HL-60 (cell line): ENCODE measurements around the gene LDHB.

Experiments used
- DNase-seq, 2 experiments: peaks; one replicate each; pipeline ENCODE4 v3.0.0-alpha.2; 2010 to 2020; ENCODE audit warnings: low read depth in 1 of 2, low spot score in 1 of 2
- H3K27ac ChIP-seq: fragments of 250-450 bp; sonication (Bioruptor Pico); replicated peaks from 2 replicates; pipeline ENCODE4 v1.5.1; 2020; ENCODE audit warnings: mild to moderate bottlenecking, moderate library complexity
- H3K27me3 ChIP-seq: fragments of 250-450 bp; sonication (Bioruptor Pico); 2 replicates; pipeline ENCODE4 v1.5.1; 2021; ENCODE audit warnings: mild to moderate bottlenecking, moderate library complexity; ENCODE audit not compliant: insufficient read depth, poor library complexity, severe bottlenecking
- H3K4me3 ChIP-seq: replicated peaks from 2 replicates; pipeline ENCODE4 v1.5.1; 2011; ENCODE audit warnings: mild to moderate bottlenecking, control low read depth, low read length; ENCODE audit not compliant: insufficient read depth
- CTCF ChIP-seq: IDR thresholded peaks from one replicate; pipeline ENCODE4 v1.5.1; 2011; ENCODE audit warnings: low read length, control low read depth, inconsistent platforms; ENCODE audit not compliant: insufficient read depth
- GABPA ChIP-seq: IDR thresholded peaks from 2 replicates; pipeline ENCODE4 v1.6.1; 2012; ENCODE audit warnings: low read depth
- POLR2AphosphoS5 ChIP-seq: IDR thresholded peaks from 2 replicates; pipeline ENCODE4 v1.6.1; 2012; ENCODE audit warnings: low read depth
- REST ChIP-seq: IDR thresholded peaks from 2 replicates; pipeline ENCODE4 v1.6.1; 2012; ENCODE audit warnings: low read depth; ENCODE audit not compliant: insufficient replicate concordance
- SPI1 ChIP-seq: IDR thresholded peaks from 2 replicates; pipeline ENCODE4 v1.6.1; 2012; ENCODE audit warnings: low read depth, mild to moderate bottlenecking, borderline replicate concordance

Gene LDHB

GRCh38 chr12:21672146-21672545 lies 14.5 kb upstream of the LDHB start:
- TF ChIP-seq POLR2AphosphoS5 (no peak), REST (no peak), SPI1 (no peak), GABPA (no peak), CTCF (no peak)
- Histone ChIP-seq H3K4me3 (no peak overlapping the region), H3K27me3 (no peaks in the 10 kb centered on the region), H3K27ac (no peak overlapping the region)
- no peak for DNase-seq

DNA sequence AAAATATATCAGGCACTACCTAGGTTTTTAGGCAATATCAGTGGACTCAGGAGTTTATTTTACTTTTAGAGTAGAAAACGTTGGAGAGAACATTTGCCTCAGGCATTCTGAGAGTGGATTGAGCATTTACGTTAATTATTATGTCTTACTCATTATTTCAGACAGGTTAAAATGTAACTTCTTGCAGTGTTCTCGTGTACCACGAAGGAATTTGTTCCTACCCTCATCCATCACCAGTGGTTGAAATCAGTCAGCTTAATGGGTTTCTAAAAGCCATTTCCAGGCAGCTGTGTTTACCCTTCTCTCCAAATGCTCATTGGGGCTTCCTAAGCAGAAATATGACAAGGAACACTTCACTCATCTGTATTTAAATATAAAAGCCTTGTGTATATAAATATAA lies 9.1 kb upstream of the LDHB start:
- DNase-seq = no peak

DNA sequence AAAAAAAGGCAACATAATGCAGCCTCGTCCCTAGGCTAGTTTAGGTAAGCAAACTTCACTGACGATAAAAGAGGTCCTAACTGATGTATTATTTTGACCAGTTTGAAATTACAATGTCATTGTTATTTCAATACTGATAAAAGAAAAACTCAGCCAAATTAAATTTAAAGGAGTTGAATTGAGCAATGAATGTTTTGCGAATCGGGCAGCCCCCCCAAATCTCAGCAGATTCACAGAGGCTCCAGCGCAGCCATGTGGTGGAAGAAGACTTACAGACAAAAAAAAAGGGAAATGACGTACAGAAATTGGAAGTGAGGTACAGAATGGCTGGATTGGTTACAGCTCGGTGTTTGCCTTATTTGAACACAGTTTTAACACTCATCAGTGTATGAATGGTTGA lies 8.2 kb upstream of the LDHB start:
- Histone ChIP-seq H3K4me3 (no peak overlapping the region), H3K27ac (no peak overlapping the region), H3K27me3 (no peaks in the 10 kb centered on the region)
- no peak for DNase-seq
- TF ChIP-seq CTCF = no peak
- no peak for TF ChIP-seq POLR2AphosphoS5
- no peak for TF ChIP-seq GABPA
- TF ChIP-seq SPI1 = no peak; the same call in 1 of the 2 replicates
- no peak for TF ChIP-seq REST

More for the DNA sequence above, 9.1 kb upstream of the LDHB start:
- H3K27me3 ChIP-seq = no peaks in the 10 kb centered on the region
- no peak overlapping the region for H3K4me3 ChIP-seq
- TF ChIP-seq GABPA = no peak
- no peak for TF ChIP-seq SPI1
- no peak for TF ChIP-seq CTCF
- no peak for TF ChIP-seq POLR2AphosphoS5
- TF ChIP-seq REST = no peak
- H3K27ac ChIP-seq = no peak overlapping the region
